SK-N-MC (cell line): Measurements from ENCODE around the gene HLCS.

Source experiments
- EZH2 ChIP-seq: fragments of 200-600 bp; sonication (generic); IDR thresholded peaks from one replicate; pipeline ENCODE4 v1.6.1; 2017; ENCODE audit warnings: antibody characterized with exemption
- POLR2AphosphoS5 ChIP-seq: IDR thresholded peaks from 2 replicates; pipeline ENCODE4 v1.6.1; 2012; ENCODE audit warnings: mild to moderate bottlenecking, low read depth, low read length, borderline replicate concordance

- no peak for TF ChIP-seq EZH2
- TF ChIP-seq POLR2AphosphoS5: no peak
Measured at GRCh38 chr21:36705679-36706481, 260.6 kb downstream of the HLCS start.
